Urinary bladder (tissue), 4 donors: ENCODE data around the gene GPHA2. TPM values are rescaled to one million over a fixed set of nuclear protein-coding genes. Genes with fewer than 3 reads are reported as not detected.

ENCODE experiments used
- DNase-seq: peaks from one replicate; pipeline ENCODE4 v3.0.0-alpha.2; 2015; ENCODE audit errors: extremely low spot score
- H3K27ac ChIP-seq: one replicate; pipeline ENCODE4 v1.5.1; 2013; ENCODE audit warnings: low read depth, mild to moderate bottlenecking, moderate library complexity
- H3K36me3 ChIP-seq: one replicate; pipeline ENCODE4 v1.6.1; 2013; ENCODE audit warnings: mild to moderate bottlenecking, moderate library complexity; ENCODE audit not compliant: insufficient read depth
- H3K4me1 ChIP-seq: one replicate; pipeline ENCODE4 v1.6.1; 2013; ENCODE audit warnings: mild to moderate bottlenecking, moderate library complexity; ENCODE audit not compliant: insufficient read depth
- H3K4me3 ChIP-seq: one replicate; pipeline ENCODE4 v1.5.1; 2013; ENCODE audit warnings: low read depth, low read length
- WGBS: extraction: QIAGEN DNeasy Blood & Tissue Kit; methylation state at CpG from one replicate; pipeline ENCODE4 v1.1.7; 2013; 5-methylcytosine and 5-hydroxymethylcytosine counted together
- polyA plus RNA-seq: library from polyadenylated mRNA; stranded (reverse); fragments of 200-250 nt; gene quantifications from one replicate; pipeline ENCODE4 v1.2.3, GENCODE V29; 2013
- total RNA-seq: library from RNA; depleted of rRNA; stranded (reverse); fragments of >200 nt; gene quantifications from one replicate; pipeline ENCODE4 v1.2.3, GENCODE V29; 2014
- donor health status: healthy with polysubstance abuse.
- donor health status: healthy.

Gene GPHA2
- total and polyA plus RNA-seq, 2 donors, result not detected

DNA sequence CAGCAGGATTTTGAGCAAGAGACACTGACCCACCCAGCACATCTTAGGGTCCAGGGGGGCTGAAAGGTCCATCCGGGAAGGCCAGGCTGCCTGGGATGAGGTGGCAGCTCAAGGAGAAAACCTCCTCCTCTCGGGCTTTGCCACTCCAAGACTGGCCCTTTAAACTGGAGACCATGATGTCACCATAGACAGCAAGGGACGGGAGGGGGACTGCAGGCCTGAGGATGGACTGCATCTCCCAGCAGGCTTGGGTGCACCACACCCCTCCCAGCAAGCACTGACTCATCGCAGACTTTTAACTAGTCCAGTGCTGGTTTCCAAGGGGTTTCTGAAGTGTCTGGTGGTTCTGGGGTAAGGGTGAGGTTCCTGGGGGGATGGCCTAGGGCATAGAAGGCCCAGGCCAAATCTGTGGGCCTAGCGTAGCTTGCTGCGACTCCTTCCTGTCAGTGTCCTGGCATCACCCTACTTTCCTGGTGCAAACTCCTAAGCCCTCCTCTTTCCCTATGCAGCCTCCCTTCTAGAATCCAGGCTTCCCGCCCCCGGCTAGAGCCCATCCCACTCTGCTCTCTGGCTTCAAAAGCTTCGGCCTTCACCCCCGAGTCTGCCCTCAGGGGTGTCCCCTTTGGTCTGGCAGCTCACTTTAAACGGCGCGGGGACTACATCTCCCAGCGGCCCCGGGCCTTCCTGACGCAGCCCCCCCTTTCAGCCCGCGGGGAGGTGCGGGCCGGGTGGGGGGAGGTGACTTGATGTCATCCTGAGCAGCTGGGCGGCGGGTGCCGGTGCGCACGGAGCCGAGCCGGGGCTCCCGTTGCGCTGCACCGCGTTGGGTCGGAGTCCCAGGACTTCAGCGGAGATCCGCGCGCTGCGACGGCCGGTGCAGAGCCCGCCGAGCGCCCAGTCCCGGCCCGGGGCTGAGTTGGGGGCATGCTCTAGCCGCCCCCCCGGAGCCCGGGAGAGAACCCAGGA lies 11.5 kb downstream of the GPHA2 start, which contains the start of gene PPP2R5B:
Gene PPP2R5B, plus strand, starts transcription at position 746 of the 966 bp plus-strand sequence. CDS start 1,046 bp downstream, outside the sequence.
- peak within 1 kb of the TSS; percentile 89 for H3K4me3 ChIP-seq
- under 1% methylated on average over 47 of the region's 47 CpGs for WGBS
- no peaks in the 10 kb centered on the region for H3K36me3 ChIP-seq
- peak; percentile 89 for DNase-seq
- H3K27ac ChIP-seq, result peak within 1 kb of the TSS; percentile 91
- no peaks in the 10 kb centered on the region for H3K4me1 ChIP-seq

DNA sequence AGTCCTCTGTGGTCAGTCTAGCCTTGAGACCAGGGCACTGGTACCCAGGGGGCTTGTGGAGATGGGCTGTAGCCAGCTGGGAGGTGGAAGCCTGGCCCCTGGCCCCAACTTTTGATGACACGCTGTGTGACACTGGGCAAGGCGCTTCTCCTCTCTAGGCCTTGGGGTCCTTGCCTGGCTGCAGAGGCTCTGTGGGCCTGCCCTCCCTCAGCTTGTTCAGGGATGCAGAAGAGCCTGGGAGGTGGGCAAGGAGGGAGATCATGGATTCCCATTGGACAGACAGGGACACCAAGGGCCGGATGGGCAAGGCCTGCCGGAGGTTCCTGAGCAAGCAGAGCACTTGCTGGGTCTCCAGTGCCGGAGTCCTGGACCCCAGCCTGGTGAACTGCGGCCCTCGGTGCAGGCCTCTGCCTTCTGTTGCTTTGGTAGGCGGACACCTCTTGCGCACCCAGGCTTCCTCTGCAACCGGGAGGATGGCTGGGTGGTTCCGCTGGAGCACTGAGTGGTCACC lies 12.5 kb downstream of the GPHA2 start:
- H3K4me3 ChIP-seq, result no peak overlapping the region
- 89% methylated on average over 11 of the region's 11 CpGs for WGBS
- H3K4me1 ChIP-seq, result no peaks in the 10 kb centered on the region
- H3K27ac ChIP-seq, result no peak overlapping the region
- H3K36me3 ChIP-seq, result no peaks in the 10 kb centered on the region
- no peak for DNase-seq

GRCh38 chr11:64921384-64921783 lies 14.3 kb downstream of the GPHA2 start:
- Histone ChIP-seq H3K4me3 (no peak overlapping the region), H3K4me1 (no peaks in the 10 kb centered on the region), H3K27ac (no peak overlapping the region), H3K36me3 (no peaks in the 10 kb centered on the region)
- 50% methylated on average over 3 of the region's 3 CpGs for WGBS
- no peak for DNase-seq

- Histone ChIP-seq H3K36me3 (no peaks in the 10 kb centered on the region), H3K4me3 (no peak overlapping the region), H3K27ac (no peak overlapping the region), H3K4me1 (no peaks in the 10 kb centered on the region)
- no peak for DNase-seq
- 83% methylated on average over 2 of the region's 2 CpGs for WGBS
These were observed 15.6 kb downstream of the GPHA2 start for GRCh38 chr11:64920124-64920523.

GRCh38 chr11:64919627-64920026 lies 16.1 kb downstream of the GPHA2 start:
- no peak for DNase-seq
- Histone ChIP-seq H3K27ac (no peak overlapping the region), H3K4me1 (no peaks in the 10 kb centered on the region), H3K36me3 (no peaks in the 10 kb centered on the region), H3K4me3 (no peak overlapping the region)
- WGBS, result 85% methylated on average over 8 of the region's 8 CpGs

GRCh38 chr11:64918017-64918416 lies 17.7 kb downstream of the GPHA2 start:
- WGBS, result 16% methylated on average over 4 of the region's 4 CpGs
- Histone ChIP-seq H3K36me3 (no peaks in the 10 kb centered on the region), H3K4me3 (peak overlapping the region; percentile 49), H3K27ac (no peak overlapping the region), H3K4me1 (no peaks in the 10 kb centered on the region)
- DNase-seq, result no peak

- Histone ChIP-seq H3K36me3 (no peaks in the 10 kb centered on the region), H3K4me3 (peak overlapping the region; percentile 49), H3K4me1 (no peaks in the 10 kb centered on the region), H3K27ac (no peak overlapping the region)
- WGBS, result 6% methylated on average over 6 of the region's 6 CpGs
- DNase-seq, result no peak
These were observed 18.1 kb downstream of the GPHA2 start for GRCh38 chr11:64917663-64917995.

DNA sequence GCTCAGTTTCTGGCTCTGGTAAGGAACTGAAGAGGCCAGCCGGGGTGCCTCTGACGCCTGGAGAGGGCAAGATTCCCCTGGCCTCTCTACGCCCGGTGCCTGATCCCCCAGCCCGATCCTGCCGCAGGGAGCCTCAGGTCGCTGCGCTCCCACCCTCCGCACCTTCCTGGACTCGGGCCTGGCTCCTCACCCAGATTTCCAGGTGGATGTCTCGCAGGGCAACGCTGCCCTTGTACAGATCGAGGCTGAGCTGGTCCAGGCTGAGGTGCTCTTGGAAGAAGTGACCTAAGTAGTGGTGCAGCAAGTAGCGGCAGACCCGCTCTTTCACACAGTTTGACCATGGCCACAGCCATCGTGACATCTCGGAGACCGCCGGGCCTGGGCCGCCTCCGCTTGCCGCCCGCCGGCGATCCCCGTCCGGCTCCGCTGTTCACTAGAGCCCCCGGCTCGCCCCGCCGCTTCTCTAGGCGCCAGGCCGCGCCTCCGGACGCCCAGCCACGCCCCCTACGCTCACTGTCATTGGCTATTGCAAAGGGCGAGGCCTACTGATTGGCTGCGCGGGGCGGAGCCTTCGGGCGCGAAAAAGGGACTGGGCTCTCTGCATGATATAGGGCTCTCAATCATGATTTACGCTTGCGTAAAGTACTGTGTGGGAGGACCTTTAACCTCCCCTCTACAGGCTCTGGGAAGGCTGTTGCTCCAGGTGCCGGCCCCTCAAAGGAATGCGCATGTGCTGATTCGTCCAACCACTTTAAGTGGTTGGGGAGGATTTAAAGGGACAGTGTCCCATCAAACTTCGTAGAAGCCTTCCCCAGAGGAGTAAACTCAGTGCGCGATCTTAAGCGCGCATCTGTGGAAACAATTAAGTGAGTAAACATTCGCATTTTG lies 18.7 kb downstream of the GPHA2 start, which contains the start of gene ATG2A:
Gene ATG2A, minus strand, starts transcription at position 435 of the 888 bp plus-strand sequence. Its CDS starts 74 bp downstream, at position 361.
- peak; percentile 98 for DNase-seq
- H3K27ac ChIP-seq, result peak within 1 kb of the TSS; percentile 70
- peaks cover under 1% of the 10 kb centered on the region for H3K36me3 ChIP-seq
- WGBS, result under 1% methylated on average over 57 of the region's 57 CpGs
- H3K4me3 ChIP-seq, result peak within 1 kb of the TSS; percentile 82
- no peaks in the 10 kb centered on the region for H3K4me1 ChIP-seq

DNA sequence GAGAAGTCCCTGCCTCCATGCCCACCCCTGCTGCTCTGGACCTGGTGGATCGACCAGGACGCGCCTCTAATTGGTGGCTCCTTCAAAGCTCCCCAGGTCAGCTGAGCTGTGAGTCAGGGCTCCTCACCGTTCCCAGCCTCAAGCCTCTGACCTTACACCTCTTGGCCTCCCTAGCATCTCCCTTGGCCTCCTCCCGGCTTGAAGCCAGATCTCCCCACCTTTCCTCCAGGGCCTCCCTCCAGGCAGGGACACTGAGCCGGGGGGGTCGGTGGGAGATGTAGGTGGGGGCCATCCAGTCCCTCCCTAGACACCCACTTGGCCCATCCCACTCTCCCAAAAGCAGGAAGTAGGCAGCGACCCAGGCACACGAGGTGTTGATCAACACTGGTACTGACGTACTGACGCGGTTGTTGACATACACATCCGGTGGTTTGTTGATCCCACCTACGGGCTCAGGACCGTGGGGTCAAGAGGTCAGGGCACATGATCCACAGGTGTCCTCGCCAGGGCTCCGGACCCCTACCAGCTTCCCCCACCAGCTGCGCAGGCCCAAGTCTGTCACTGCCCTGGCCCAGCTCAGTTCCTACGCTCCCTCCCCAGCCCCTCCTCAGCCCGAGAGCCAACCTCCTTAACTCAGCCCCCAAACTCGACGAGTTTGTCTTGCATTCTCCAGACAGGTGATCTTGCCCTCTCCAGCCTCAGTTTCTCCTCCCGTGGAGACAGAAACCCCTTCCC lies 19.5 kb downstream of the GPHA2 start:
- 7% methylated on average over 23 of the region's 23 CpGs for WGBS
- Histone ChIP-seq H3K27ac (peak overlapping the region; percentile 70), H3K4me3 (peak overlapping the region; percentile 82), H3K36me3 (peaks cover 5% of the 10 kb centered on the region), H3K4me1 (no peaks in the 10 kb centered on the region)
- DNase-seq, result no peak

DNA sequence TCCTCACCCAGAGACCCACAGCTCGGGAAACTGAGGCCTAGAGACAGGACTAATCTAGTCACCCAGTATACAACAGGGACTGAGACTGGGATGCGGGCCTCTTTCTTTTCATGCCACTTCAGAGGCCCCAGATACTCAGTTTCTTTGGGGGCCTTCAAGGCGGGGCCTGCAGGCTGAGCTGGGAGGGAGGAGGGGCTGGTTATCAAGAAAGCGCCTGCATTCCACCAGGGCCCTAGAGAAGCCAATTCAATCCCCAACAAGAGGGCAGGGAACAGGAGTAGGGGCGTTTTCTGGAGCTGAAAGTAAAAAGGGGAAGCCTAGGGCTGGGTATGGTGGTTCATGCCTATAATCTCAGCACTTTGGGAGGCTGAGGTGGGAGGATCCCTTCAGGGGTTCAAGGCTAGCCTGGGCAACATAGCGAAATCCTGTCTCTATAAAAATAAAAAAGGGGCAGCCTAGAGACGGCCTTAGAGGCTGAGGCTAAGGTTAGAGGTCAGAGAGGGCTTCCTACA lies 20.3 kb downstream of the GPHA2 start:
- Histone ChIP-seq H3K4me1 (no peaks in the 10 kb centered on the region), H3K27ac (no peak overlapping the region), H3K4me3 (no peak overlapping the region), H3K36me3 (peaks cover 5% of the 10 kb centered on the region)
- no peak for DNase-seq
- WGBS, result 77% methylated on average over 7 of the region's 7 CpGs

DNA sequence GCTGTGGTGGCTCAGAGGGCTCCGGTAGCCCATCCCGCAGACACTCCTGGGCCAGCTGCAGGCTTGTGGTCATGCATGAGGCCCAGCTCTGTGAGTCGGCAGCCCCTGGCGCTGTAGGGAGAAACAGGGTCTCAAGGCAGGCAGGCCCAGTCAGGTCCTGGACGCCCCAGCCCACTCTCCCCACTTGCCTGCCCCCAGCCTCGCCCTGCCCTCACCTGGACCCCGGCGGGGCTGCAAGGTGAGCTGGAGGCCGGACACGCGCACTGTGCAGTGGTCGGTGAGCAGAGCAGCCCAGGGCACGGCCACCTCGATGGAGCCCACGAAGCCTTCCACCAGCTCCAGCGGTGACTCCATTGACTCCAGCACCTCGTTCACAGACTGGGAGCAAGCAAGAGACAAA lies 21.6 kb downstream of the GPHA2 start:
- no peak overlapping the region for H3K27ac ChIP-seq
- no peak overlapping the region for H3K4me3 ChIP-seq
- H3K4me1 ChIP-seq, result no peaks in the 10 kb centered on the region
- DNase-seq, result no peak
- H3K36me3 ChIP-seq, result peaks cover 7% of the 10 kb centered on the region
- WGBS, result 95% methylated on average over 17 of the region's 17 CpGs

GRCh38 chr11:64913171-64913727 lies 22.4 kb downstream of the GPHA2 start:
- WGBS, result 90% methylated on average over 18 of the region's 18 CpGs
- DNase-seq, result no peak
- H3K27ac ChIP-seq, result no peak overlapping the region
- H3K4me3 ChIP-seq, result no peak overlapping the region
- no peaks in the 10 kb centered on the region for H3K4me1 ChIP-seq
- peaks cover 7% of the 10 kb centered on the region for H3K36me3 ChIP-seq
